ENCODE results near the gene SH2B3. TPM values are rescaled to one million over a fixed set of nuclear protein-coding genes. Genes with fewer than 3 reads are reported as not detected.
A peak's percentile ranks its signal among the peaks of the same experiment; 100 is the strongest.

SH2B3 gene
- total and polyA plus RNA-seq, 10 donors: 11.5 to 105 (median 81.9) TPM

DNA sequence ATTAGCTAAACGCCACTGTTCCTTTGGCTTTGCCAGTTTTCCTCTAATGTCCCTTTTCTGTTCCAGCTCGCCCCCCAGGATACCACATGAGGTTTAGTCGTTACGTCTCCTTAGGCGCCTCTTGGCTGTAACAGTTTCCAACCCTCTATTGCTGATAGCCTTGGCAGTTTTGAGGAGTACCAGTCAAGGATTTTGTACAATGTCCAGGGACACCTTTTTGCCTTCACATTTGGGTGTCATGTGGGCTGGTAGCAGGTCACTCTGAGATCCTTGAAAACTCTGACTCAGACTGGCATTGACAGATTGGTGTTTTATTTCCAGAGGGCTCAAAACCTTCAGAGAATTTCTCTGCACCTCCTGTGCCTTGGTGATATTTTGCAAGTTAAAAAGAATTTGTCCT lies 14.1 kb downstream of the SH2B3 start:
- intact Hi-C loops (cut with DNase I; ENCODE audit: low total_unique reads): no loop called here
- H3K4me1 ChIP-seq: peaks cover 24 to 96% (median 69%) of the 10 kb centered on the region in 6 donors
- H3K36me3 ChIP-seq: peaks cover 0 to 100% (median 53%) of the 10 kb centered on the region in 6 donors
- no peaks in the 10 kb centered on the region for H3K9me3 ChIP-seq
- no peak for DNase-seq
- TF ChIP-seq, protein P1, sequence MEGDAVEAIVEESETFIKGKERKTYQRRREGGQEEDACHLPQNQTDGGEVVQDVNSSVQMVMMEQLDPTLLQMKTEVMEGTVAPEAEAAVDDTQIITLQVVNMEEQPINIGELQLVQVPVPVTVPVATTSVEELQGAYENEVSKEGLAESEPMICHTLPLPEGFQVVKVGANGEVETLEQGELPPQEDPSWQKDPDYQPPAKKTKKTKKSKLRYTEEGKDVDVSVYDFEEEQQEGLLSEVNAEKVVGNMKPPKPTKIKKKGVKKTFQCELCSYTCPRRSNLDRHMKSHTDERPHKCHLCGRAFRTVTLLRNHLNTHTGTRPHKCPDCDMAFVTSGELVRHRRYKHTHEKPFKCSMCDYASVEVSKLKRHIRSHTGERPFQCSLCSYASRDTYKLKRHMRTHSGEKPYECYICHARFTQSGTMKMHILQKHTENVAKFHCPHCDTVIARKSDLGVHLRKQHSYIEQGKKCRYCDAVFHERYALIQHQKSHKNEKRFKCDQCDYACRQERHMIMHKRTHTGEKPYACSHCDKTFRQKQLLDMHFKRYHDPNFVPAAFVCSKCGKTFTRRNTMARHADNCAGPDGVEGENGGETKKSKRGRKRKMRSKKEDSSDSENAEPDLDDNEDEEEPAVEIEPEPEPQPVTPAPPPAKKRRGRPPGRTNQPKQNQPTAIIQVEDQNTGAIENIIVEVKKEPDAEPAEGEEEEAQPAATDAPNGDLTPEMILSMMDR (IDR thresholded peaks at IDR 0.05 in 8 of 11, conservative IDR thresholded peaks at IDR 0.05 in 3 of 11): no peak
- TF ChIP-seq POLR2A (IDR thresholded peaks at IDR 0.05) (no peak), POLR2AphosphoS5 (IDR thresholded peaks at IDR 0.05) (no peak)
- 76 to 94% (median 84%) methylated on average over 5 of the region's 5 CpGs for WGBS, 5 donors
- H3K4me3 ChIP-seq: no peak overlapping the region
- peak overlapping the region in 5 of 8 donors; percentile 14 to 34 (median 30) for H3K27ac ChIP-seq
- H3K27me3 ChIP-seq (replicated peaks in 1 of 7): no peaks in the 10 kb centered on the region

DNA sequence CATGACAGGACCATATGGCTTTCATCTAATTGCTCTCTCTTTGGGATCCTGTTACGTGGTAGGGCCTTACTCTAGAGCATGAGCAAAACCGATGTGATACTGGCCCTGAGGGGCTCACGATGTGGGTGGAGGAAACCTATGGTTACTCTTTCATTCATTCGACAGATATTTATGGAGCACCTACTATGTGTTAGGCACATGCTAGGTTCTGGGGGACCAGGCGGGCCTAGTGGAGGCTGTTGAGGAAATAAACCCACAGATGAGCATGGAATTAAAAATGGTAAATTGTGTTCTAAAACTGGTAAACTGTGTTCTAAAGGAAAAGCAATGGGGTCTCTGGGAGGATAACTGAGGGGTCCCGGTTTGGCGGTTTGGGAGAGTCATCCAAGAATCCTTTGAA lies 14.8 kb downstream of the SH2B3 start:
- H3K4me1 ChIP-seq: peaks cover 28 to 96% (median 69%) of the 10 kb centered on the region in 6 donors
- TF ChIP-seq POLR2A (IDR thresholded peaks at IDR 0.05): no peak
- TF ChIP-seq POLR2AphosphoS5 (IDR thresholded peaks at IDR 0.05): no peak
- TF ChIP-seq, protein P1 (IDR thresholded peaks at IDR 0.05 in 8 of 11, conservative IDR thresholded peaks at IDR 0.05 in 3 of 11): no peak
- no peak overlapping the region for H3K4me3 ChIP-seq
- peak overlapping the region in 4 of 8 donors; percentile 15 to 95 (median 62) for H3K27ac ChIP-seq
- WGBS, 5 donors: 87 to 94% (median 90%) methylated on average over 7 of the region's 7 CpGs
- no peaks in the 10 kb centered on the region for H3K9me3 ChIP-seq
- intact Hi-C loops (cut with DNase I; ENCODE audit: low total_unique reads): no loop called here
- DNase-seq: no peak
- H3K27me3 ChIP-seq (replicated peaks in 1 of 7): no peaks in the 10 kb centered on the region
- peaks cover 0 to 100% (median 53%) of the 10 kb centered on the region in 6 donors for H3K36me3 ChIP-seq

DNA sequence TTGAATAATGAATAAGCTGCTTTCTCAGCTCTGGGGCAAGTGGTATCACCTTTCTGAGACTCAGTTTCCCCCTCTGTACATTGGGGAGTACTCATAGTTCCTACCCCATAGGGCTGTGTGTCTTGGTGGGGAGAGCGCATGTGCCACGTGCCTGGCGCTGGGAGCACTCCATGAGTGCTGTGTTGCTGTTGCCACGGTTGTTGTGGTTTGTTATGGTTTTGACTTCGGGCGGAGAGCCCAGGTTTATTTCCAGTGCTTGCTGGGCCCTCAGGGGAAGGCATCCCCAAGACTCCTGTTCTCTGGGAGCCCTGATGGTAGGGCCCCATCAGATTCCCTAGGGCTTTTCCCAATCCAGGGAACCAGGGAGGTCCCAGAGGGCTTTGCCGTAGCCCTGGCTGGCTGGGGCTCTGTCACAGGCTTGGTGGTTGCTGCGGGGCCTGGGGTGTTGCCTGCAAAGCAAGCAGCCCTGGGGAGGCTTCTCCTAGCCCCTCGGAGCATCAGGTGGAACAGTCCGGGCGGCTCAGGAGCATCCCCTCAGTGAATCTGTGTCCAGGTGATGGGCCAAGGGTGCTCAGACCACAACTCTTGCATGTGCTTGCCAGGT lies 18.6 kb downstream of the SH2B3 start:
- Histone ChIP-seq H3K36me3 (peaks cover 0 to 78% (median 27%) of the 10 kb centered on the region in 6 donors), H3K27ac (peak overlapping the region in 5 of 8 donors; percentile 55 to 95 (median 92)), H3K4me3 (no peak overlapping the region), H3K27me3 (replicated peaks in 1 of 7) (no peaks in the 10 kb centered on the region), H3K4me1 (peaks cover 58 to 100% (median 87%) of the 10 kb centered on the region in 6 donors), H3K9me3 (no peaks in the 10 kb centered on the region)
- intact Hi-C loops (cut with DNase I; ENCODE audit: low total_unique reads): no loop called here
- WGBS, 5 donors: 61 to 81% (median 78%) methylated on average over 7 to 11 of the region's 11 CpGs
- no peak for DNase-seq
- TF ChIP-seq POLR2A (IDR thresholded peaks at IDR 0.05): no peak
- TF ChIP-seq POLR2AphosphoS5 (IDR thresholded peaks at IDR 0.05): peak in 2 of 3 donors; percentile 9 to 11

DNA sequence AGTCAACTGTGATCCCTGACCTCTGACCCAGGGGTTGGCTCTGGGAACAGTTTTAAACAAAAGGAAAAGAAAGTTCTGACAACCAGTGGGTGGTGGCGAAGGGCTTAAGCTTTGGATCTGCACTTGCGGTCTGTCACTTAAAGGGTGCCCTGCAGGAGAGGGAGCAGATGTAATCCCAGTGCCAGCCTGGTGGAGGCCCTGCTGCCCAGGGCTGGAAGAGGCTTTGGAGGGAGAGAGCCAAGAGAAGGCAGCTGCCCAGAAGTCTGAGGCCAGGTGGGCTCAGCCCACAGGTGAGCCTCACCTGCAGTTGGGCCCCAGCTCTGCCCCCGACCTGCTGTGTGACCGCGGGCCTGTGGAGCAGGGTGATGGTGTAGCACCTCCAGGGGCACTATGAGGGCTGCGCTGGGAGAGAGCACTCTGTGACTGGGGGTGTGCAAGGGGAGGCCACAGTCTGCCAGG lies 19.1 kb downstream of the SH2B3 start:
- peaks cover 63 to 100% (median 89%) of the 10 kb centered on the region in 6 donors for H3K4me1 ChIP-seq
- WGBS, 5 donors: 84 to 98% (median 92%) methylated on average over 6 of the region's 6 CpGs
- intact Hi-C loops (cut with DNase I; ENCODE audit: low total_unique reads): no loop called here

More for the DNA sequence above, 19.1 kb downstream of the SH2B3 start:
- no peak overlapping the region for H3K4me3 ChIP-seq
- H3K36me3 ChIP-seq: peaks cover 0 to 73% (median 22%) of the 10 kb centered on the region in 6 donors
- TF ChIP-seq POLR2AphosphoS5 (IDR thresholded peaks at IDR 0.05): peak; percentile 16 to 62 (median 22)
- TF ChIP-seq, protein P1 (IDR thresholded peaks at IDR 0.05 in 8 of 11, conservative IDR thresholded peaks at IDR 0.05 in 3 of 11): peak in 2 of 11 experiments; percentile 8 to 10
- no peak for TF ChIP-seq POLR2A (IDR thresholded peaks at IDR 0.05)
- peak overlapping the region in 7 of 8 donors; percentile 55 to 95 (median 92) for H3K27ac ChIP-seq
- DNase-seq: no peak
- H3K27me3 ChIP-seq (replicated peaks in 1 of 7): no peaks in the 10 kb centered on the region
- no peaks in the 10 kb centered on the region for H3K9me3 ChIP-seq
